ENCODE data around the gene DCST2. TPM values are rescaled to one million over a fixed set of nuclear protein-coding genes. Genes with fewer than 3 reads are reported as not detected.

Gene DCST2
- total and polyA plus RNA-seq, 11 donors: 0.14 to 0.65 (median 0.35) TPM; not detected in 1

- TF ChIP-seq POLR2A (IDR thresholded peaks at IDR 0.05) (no peak), CTCF (IDR thresholded peaks at IDR 0.05) (no peak)
- Histone ChIP-seq H3K27ac (peak overlapping the region in 4 of 12 donors; percentile 60 to 76 (median 73)), H3K27me3 (no peaks in the 10 kb centered on the region), H3K36me3 (peaks cover 0 to 7% (median 0%) of the 10 kb centered on the region in 9 donors), H3K9me3 (no peaks in the 10 kb centered on the region), H3K4me3 (peak overlapping the region in 2 of 12 donors; percentile 52 to 62), H3K4me1 (peaks cover 0 to 21% (median 13%) of the 10 kb centered on the region in 12 donors)
- intact Hi-C loops (cut with DNase I): no loop called here
- DNase-seq (peak in 1 of 5 donors; percentile 16), ATAC-seq (no peak)
- WGBS, 4 donors: 66 to 76% (median 75%) methylated on average over 14 of the region's 14 CpGs
These were observed 38.1 kb upstream of the DCST2 start for GRCh38 chr1:155071701-155072100.

GRCh38 chr1:155070721-155071569 is 37.4 kb upstream of the DCST2 start:
- TF ChIP-seq CTCF (IDR thresholded peaks at IDR 0.05) (peak in 11 of 12 donors; percentile 21 to 58 (median 38)), POLR2A (IDR thresholded peaks at IDR 0.05) (no peak)
- H3K9me3 ChIP-seq: no peaks in the 10 kb centered on the region
- peak overlapping the region in 9 of 12 donors; percentile 24 to 81 (median 71) for H3K27ac ChIP-seq
- H3K27me3 ChIP-seq: no peaks in the 10 kb centered on the region
- H3K36me3 ChIP-seq: peaks cover 0 to 9% (median 0%) of the 10 kb centered on the region in 9 donors
- H3K4me1 ChIP-seq: peaks cover 0 to 21% (median 13%) of the 10 kb centered on the region in 12 donors
- WGBS, 4 donors: 6 to 10% (median 8%) methylated on average over 27 to 61 of the region's 61 CpGs
- ATAC-seq (peak; percentile 46 to 91 (median 88)), DNase-seq (peak; percentile 72 to 89 (median 83))
- H3K4me3 ChIP-seq: peak overlapping the region; percentile 15 to 62 (median 50)
- intact Hi-C loops (cut with DNase I): no loop called here

DNA sequence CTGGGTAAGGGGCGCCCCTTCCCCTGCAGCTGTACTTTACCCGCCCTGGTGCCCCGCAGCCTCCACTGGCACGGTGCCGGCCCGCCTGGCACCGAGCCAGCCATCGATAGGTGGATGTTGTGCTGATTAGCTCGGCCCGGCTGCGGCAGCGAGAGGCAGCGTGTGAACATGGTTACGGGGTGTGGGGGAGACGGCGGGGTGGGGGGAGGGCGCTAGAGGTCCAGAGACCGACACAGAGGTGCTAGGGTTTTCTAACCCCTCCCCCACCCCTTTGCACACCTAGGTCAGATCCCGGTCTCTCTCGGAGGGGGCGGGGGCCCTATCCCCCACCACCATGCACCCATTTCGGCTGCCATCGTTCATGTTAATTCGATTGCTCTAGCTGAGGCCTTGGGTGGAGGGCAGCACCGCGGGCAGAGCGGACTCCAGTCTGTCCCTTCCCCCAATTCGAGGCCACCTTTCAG is 36.6 kb upstream of the DCST2 start:
- no peaks in the 10 kb centered on the region for H3K27me3 ChIP-seq
- 21 to 70% (median 37%) methylated on average over 2 to 28 of the region's 28 CpGs for WGBS, 4 donors
- ATAC-seq (no peak), DNase-seq (no peak)
- H3K36me3 ChIP-seq: peaks cover 0 to 9% (median 0%) of the 10 kb centered on the region in 9 donors
- no peak for TF ChIP-seq CTCF (IDR thresholded peaks at IDR 0.05)
- TF ChIP-seq POLR2A (IDR thresholded peaks at IDR 0.05): no peak
- H3K4me3 ChIP-seq: peak overlapping the region in 10 of 12 donors; percentile 15 to 62 (median 51)
- no peaks in the 10 kb centered on the region for H3K9me3 ChIP-seq
- peaks cover 0 to 21% (median 13%) of the 10 kb centered on the region in 12 donors for H3K4me1 ChIP-seq
- H3K27ac ChIP-seq: peak overlapping the region in 4 of 12 donors; percentile 52 to 81 (median 73)
- intact Hi-C loops (cut with DNase I): no loop called here

DNA sequence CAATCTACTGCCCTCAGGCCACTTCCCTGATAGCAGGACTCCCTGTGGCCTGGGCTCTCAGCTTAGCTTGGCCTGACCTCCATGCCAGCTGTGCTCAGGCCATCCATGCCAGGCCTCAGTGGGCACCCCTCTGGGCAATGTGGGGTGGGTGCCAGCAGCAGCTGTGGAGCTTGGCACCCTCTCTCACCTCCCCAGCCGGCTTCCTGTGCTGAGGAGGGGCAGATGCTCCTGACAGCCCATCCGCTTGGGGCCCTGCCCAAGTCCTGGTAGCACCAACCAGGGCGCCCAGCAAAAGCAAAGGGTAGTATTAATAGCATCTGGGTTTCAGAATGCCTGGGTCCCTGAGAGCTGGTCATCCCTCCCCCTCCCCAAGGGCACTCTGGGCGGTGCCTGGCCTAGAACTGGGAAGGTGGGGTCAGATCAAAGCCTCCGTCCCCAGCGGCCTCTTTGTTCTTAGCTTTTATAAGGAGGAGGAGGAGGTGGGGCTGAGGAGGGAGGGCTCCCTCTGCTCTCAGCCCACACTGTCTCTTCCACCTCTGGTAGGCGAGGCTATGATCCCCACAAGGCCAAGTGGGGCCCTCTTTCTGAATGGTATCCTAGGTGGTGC is 36.1 kb upstream of the DCST2 start:
- TF ChIP-seq POLR2A (IDR thresholded peaks at IDR 0.05) (no peak), CTCF (IDR thresholded peaks at IDR 0.05) (no peak)
- intact Hi-C loops (cut with DNase I): no loop called here
- Histone ChIP-seq H3K36me3 (peaks cover 0 to 9% (median 0%) of the 10 kb centered on the region in 9 donors), H3K4me1 (peaks cover 0 to 21% (median 14%) of the 10 kb centered on the region in 12 donors), H3K27ac (no peak overlapping the region), H3K9me3 (no peaks in the 10 kb centered on the region), H3K27me3 (no peaks in the 10 kb centered on the region), H3K4me3 (no peak overlapping the region)
- DNase-seq: no peak
- ATAC-seq: no peak
- 74 to 85% (median 79%) methylated on average over 7 of the region's 7 CpGs for WGBS, 4 donors

Data from heart left ventricle (tissue), 16 donors.